Mesendoderm (in vitro differentiated cells): ENCODE results near the gene PLXNA3. TPM values are rescaled to one million over a fixed set of nuclear protein-coding genes. Genes with fewer than 3 reads are reported as not detected.

Experiments used
- DNase-seq: peaks from one replicate; pipeline ENCODE4 v3.0.0; 2013
- H2AK5ac ChIP-seq: 2 replicates; pipeline ENCODE4 v1.6.1; 2013; ENCODE audit warnings: low read length, inconsistent platforms
- H2BK120ac ChIP-seq: 2 replicates; pipeline ENCODE4 v1.6.1; 2013; ENCODE audit warnings: low read depth, mild to moderate bottlenecking, low read length, moderate library complexity, mixed read lengths
- H2BK15ac ChIP-seq: replicated peaks from 2 replicates; pipeline ENCODE4 v1.6.1; 2013; ENCODE audit warnings: low read depth, mild to moderate bottlenecking, moderate library complexity
- H2BK5ac ChIP-seq: 2 replicates; pipeline ENCODE4 v1.6.1; 2013; ENCODE audit warnings: low read length, inconsistent platforms
- H3K18ac ChIP-seq: 2 replicates; pipeline ENCODE4 v1.6.1; 2013; ENCODE audit warnings: mild to moderate bottlenecking, low read length, mixed read lengths
- H3K23ac ChIP-seq: one replicate; pipeline ENCODE4 v1.6.1; 2013; ENCODE audit warnings: low read length
- H3K27ac ChIP-seq: 2 replicates; pipeline ENCODE4 v1.5.1; 2013; ENCODE audit warnings: low read depth, mild to moderate bottlenecking, inconsistent platforms, low read length, moderate library complexity
- H3K27me3 ChIP-seq: 2 replicates; pipeline ENCODE4 v1.6.1; 2013; ENCODE audit warnings: low read length, control low read depth, mild to moderate bottlenecking, inconsistent platforms; ENCODE audit not compliant: insufficient read depth, poor library complexity
- H3K36me3 ChIP-seq: 2 replicates; pipeline ENCODE4 v1.6.1; 2013; ENCODE audit warnings: low read length, inconsistent platforms; ENCODE audit not compliant: control insufficient read depth, insufficient read depth
- H3K4ac ChIP-seq: one replicate; pipeline ENCODE4 v1.6.1; 2013; ENCODE audit warnings: low read depth, mild to moderate bottlenecking, low read length, moderate library complexity
- H3K4me1 ChIP-seq: 2 replicates; pipeline ENCODE4 v1.6.1; 2013; ENCODE audit warnings: low read depth, low read length, inconsistent platforms; ENCODE audit not compliant: control insufficient read depth
- H3K4me2 ChIP-seq: 2 replicates; pipeline ENCODE4 v1.6.1; 2013; ENCODE audit warnings: low read length
- H3K4me3 ChIP-seq: 2 replicates; pipeline ENCODE4 v1.5.1; 2013; ENCODE audit warnings: mild to moderate bottlenecking, low read length
- H3K56ac ChIP-seq: one replicate; pipeline ENCODE4 v1.6.1; 2013; ENCODE audit warnings: low read length
- H3K79me1 ChIP-seq: 2 replicates; pipeline ENCODE4 v1.6.1; 2013; ENCODE audit warnings: low read length, inconsistent platforms
- H3K79me2 ChIP-seq: 2 replicates; pipeline ENCODE4 v1.6.1; 2013; ENCODE audit warnings: mild to moderate bottlenecking, low read length; ENCODE audit not compliant: control insufficient read depth, insufficient read depth
- H3K9ac ChIP-seq: 2 replicates; pipeline ENCODE4 v1.6.1; 2013; ENCODE audit warnings: low read length, inconsistent platforms
- H4K5ac ChIP-seq: one replicate; pipeline ENCODE4 v1.6.1; 2013; ENCODE audit warnings: low read length
- H4K8ac ChIP-seq: one replicate; pipeline ENCODE4 v1.6.1; 2013; ENCODE audit warnings: low read depth, mild to moderate bottlenecking, control low read depth, low read length, moderate library complexity
- WGBS: extraction: QIAGEN DNeasy Blood & Tissue Kit; methylation state at CpG from one replicate; pipeline ENCODE4 v1.1.7; 2013; ENCODE audit warnings: low lambda C conversion rate, missing lambda C conversion rate; ENCODE audit not compliant: insufficient coverage; ENCODE audit errors: extremely low coverage; 5-methylcytosine and 5-hydroxymethylcytosine counted together
- polyA plus RNA-seq, 2 experiments: library from polyadenylated mRNA; stranded (reverse); fragments of 200-250 nt; gene quantifications; one replicate each; pipeline ENCODE4 v1.2.3, GENCODE V29; 2013

Gene PLXNA3
- 8.7 TPM for polyA plus RNA-seq (2013, experiment 1 of 2)
- 8.4 TPM for polyA plus RNA-seq (2013, experiment 2 of 2)

DNA sequence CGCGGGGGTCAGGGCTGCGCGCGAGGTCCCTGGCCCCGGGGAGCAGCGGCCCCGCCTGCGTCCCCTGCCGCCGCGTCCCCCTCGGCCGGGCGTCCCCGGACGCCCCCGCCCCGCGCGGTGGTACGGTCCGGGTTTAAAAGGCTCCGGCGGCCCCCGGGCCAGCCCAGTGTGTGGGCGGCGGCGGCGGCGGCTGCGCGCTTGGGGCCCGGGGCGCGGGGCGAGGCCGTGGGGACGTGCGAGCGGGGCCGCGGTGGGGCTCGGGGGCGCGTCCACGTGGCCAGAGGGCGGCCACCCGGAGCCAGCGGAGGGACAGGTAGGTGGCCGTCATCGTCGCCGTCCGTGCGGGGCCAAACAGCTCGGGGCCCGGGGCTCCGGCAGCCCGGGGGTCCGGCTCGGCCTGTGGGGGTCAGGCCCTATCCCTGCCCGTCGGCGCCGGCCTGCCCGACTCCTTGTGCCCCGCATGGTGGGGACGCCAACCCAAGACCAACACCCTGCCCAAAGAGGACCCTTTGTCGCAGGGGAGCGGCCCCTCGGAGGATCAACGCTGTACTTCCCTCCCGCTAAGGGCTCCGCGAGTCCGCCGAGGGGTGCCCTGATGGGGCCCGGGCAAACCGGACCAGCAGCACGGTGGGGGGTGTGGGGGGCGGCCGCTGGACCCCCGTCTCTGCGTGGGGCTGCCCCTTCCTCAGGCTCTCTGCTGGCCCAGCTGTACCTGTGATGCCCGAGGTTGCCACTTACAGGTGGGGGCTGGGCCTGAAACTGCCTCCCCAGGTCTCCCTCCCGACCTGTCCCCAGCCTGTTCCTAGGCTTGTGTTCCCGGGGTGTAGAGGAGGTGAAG lies at the start of gene PLXNA3:
TSS of gene PLXNA3 (plus strand) at position 166 of the 838 bp plus-strand sequence. CDS start 1,903 bp downstream, outside the sequence.
- Histone ChIP-seq H2AK5ac (no peak within 1 kb of the TSS), H2BK120ac (no peak within 1 kb of the TSS), H3K27ac (no peak within 1 kb of the TSS), H3K79me2 (no peaks in the 10 kb centered on the region), H4K5ac (no peak within 1 kb of the TSS), H3K36me3 (no peaks in the 10 kb centered on the region), H3K4me3 (peak within 1 kb of the TSS; percentile 30), H3K4me1 (no peaks in the 10 kb centered on the region), H3K23ac (no peak within 1 kb of the TSS), H3K27me3 (no peaks in the 10 kb centered on the region), H3K18ac (peak within 1 kb of the TSS; percentile 33), H4K8ac (no peak within 1 kb of the TSS), H3K79me1 (no peaks in the 10 kb centered on the region), H3K9ac (peak within 1 kb of the TSS; percentile 70), H3K56ac (peak within 1 kb of the TSS; percentile 85), H3K4me2 (peak within 1 kb of the TSS; percentile 50), H3K4ac (no peak within 1 kb of the TSS), H2BK15ac (no peak within 1 kb of the TSS), H2BK5ac (no peak within 1 kb of the TSS)
- no CpG with 5 or more reads among the region's 88 CpGs for WGBS
- peak; percentile 29 for DNase-seq

DNA sequence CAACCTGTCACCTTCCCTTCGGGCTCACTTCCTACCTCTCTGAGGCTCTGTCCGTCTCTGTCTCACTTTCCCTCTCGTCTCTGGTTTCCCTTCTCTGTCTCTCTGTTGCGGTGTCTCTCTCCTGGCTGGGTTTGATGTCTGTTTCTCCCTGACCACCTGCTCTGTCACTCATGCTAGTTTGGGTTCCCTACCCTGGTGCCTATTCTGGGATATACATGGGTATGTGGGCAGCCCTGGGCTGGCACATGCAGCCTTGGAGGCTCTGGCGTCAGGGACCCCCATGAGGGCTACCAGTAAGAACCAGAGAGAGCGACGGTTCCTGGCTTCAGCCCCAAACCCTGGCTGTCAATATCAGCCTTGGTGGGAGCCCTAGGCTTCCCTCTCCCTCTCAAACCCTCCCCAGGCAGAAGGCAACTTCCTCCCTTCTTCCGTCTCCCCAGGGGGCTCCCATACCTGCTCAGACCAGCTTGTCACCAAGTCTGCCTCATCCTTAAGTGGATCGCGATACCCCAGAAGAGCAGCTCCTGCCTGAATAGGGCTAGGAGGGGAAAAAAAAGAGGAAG lies 49.3 kb upstream of the PLXNA3 start:
- Histone ChIP-seq H4K5ac (no peak overlapping the region), H3K4me1 (no peaks in the 10 kb centered on the region), H3K4ac (no peak overlapping the region), H3K9ac (peak overlapping the region; percentile 78), H3K56ac (peak overlapping the region; percentile 83), H2BK15ac (no peak overlapping the region), H3K36me3 (no peaks in the 10 kb centered on the region), H3K27me3 (no peaks in the 10 kb centered on the region), H3K18ac (no peak overlapping the region), H2AK5ac (no peak overlapping the region), H4K8ac (no peak overlapping the region), H2BK5ac (no peak overlapping the region), H2BK120ac (no peak overlapping the region), H3K4me3 (no peak overlapping the region), H3K79me1 (no peaks in the 10 kb centered on the region), H3K4me2 (peak overlapping the region; percentile 44), H3K79me2 (no peaks in the 10 kb centered on the region), H3K27ac (no peak overlapping the region), H3K23ac (no peak overlapping the region)
- DNase-seq = no peak
- no CpG with 5 or more reads among the region's 10 CpGs for WGBS

GRCh38 chrX:154409222-154409871 lies 48.7 kb upstream of the PLXNA3 start, which contains the start of gene DNASE1L1:
Gene DNASE1L1 (minus strand): TSS chrX:154409254. CDS start chrX:154405568, 3,686 bp downstream.
- peak; percentile 96 for DNase-seq
- Histone ChIP-seq H3K79me2 (no peaks in the 10 kb centered on the region), H3K9ac (peak within 1 kb of the TSS; percentile 78), H3K4ac (no peak within 1 kb of the TSS), H3K18ac (no peak within 1 kb of the TSS), H3K4me3 (no peak within 1 kb of the TSS), H3K4me1 (no peaks in the 10 kb centered on the region), H4K8ac (no peak within 1 kb of the TSS), H3K27me3 (no peaks in the 10 kb centered on the region), H4K5ac (no peak within 1 kb of the TSS), H2BK120ac (no peak within 1 kb of the TSS), H2AK5ac (no peak within 1 kb of the TSS), H3K27ac (peak within 1 kb of the TSS; percentile 78), H3K4me2 (peak within 1 kb of the TSS; percentile 44), H3K79me1 (no peaks in the 10 kb centered on the region), H2BK15ac (no peak within 1 kb of the TSS), H2BK5ac (no peak within 1 kb of the TSS), H3K56ac (peak within 1 kb of the TSS; percentile 83), H3K36me3 (no peaks in the 10 kb centered on the region), H3K23ac (no peak within 1 kb of the TSS)
- no CpG with 5 or more reads among the region's 26 CpGs for WGBS

DNA sequence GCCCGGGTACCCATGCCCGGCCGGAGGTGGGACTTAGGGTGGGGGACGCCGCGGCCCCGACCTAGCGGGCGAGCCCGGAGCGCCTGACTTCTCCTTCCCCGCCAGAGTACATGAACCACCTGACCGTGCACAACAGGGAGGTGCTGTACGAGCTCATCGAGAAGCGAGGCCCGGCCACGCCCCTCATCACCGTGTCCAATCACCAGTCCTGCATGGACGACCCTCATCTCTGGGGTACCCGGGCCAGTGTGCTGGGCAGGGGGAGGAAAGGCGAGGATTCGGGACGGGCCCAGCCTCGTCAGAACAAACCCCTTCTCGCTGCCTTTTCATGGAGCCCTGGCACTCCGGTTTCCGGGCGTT lies 46.1 kb upstream of the PLXNA3 start:
- H4K8ac ChIP-seq = no peak overlapping the region
- no peak overlapping the region for H3K18ac ChIP-seq
- no peak overlapping the region for H2BK15ac ChIP-seq
- peak overlapping the region; percentile 75 for H3K4ac ChIP-seq
- no peaks in the 10 kb centered on the region for H3K79me1 ChIP-seq
- H3K4me2 ChIP-seq = peak overlapping the region; percentile 20
- H3K9ac ChIP-seq = peak overlapping the region; percentile 82
- H3K4me3 ChIP-seq = peak overlapping the region; percentile 65
- H3K56ac ChIP-seq = peak overlapping the region; percentile 93
- H3K79me2 ChIP-seq = no peaks in the 10 kb centered on the region
- DNase-seq = peak; percentile 67
- no peak overlapping the region for H2BK120ac ChIP-seq
- H2BK5ac ChIP-seq = no peak overlapping the region
- WGBS = no CpG with 5 or more reads among the region's 29 CpGs
- no peaks in the 10 kb centered on the region for H3K4me1 ChIP-seq
- no peak overlapping the region for H2AK5ac ChIP-seq
- no peak overlapping the region for H3K23ac ChIP-seq
- no peaks in the 10 kb centered on the region for H3K36me3 ChIP-seq
- peak overlapping the region; percentile 68 for H3K27ac ChIP-seq
- no peaks in the 10 kb centered on the region for H3K27me3 ChIP-seq
- no peak overlapping the region for H4K5ac ChIP-seq

- Histone ChIP-seq H3K27ac (no peak overlapping the region), H4K8ac (no peak overlapping the region), H3K18ac (no peak overlapping the region), H4K5ac (no peak overlapping the region), H3K36me3 (no peaks in the 10 kb centered on the region), H2BK5ac (no peak overlapping the region), H3K27me3 (no peaks in the 10 kb centered on the region), H2BK15ac (no peak overlapping the region), H3K56ac (no peak overlapping the region), H3K23ac (no peak overlapping the region), H3K9ac (peak overlapping the region; percentile 82), H2BK120ac (no peak overlapping the region), H3K79me2 (no peaks in the 10 kb centered on the region), H3K4me2 (no peak overlapping the region), H3K4ac (no peak overlapping the region), H3K4me3 (no peak overlapping the region), H3K79me1 (no peaks in the 10 kb centered on the region), H3K4me1 (no peaks in the 10 kb centered on the region), H2AK5ac (no peak overlapping the region)
- WGBS = no CpG with 5 or more reads among the region's 4 CpGs
- DNase-seq = no peak
Observed at GRCh38 chrX:154412468-154412867, 45.6 kb upstream of the PLXNA3 start.
